ENCODE results near the gene DOK5.

DOK5 gene

DNA sequence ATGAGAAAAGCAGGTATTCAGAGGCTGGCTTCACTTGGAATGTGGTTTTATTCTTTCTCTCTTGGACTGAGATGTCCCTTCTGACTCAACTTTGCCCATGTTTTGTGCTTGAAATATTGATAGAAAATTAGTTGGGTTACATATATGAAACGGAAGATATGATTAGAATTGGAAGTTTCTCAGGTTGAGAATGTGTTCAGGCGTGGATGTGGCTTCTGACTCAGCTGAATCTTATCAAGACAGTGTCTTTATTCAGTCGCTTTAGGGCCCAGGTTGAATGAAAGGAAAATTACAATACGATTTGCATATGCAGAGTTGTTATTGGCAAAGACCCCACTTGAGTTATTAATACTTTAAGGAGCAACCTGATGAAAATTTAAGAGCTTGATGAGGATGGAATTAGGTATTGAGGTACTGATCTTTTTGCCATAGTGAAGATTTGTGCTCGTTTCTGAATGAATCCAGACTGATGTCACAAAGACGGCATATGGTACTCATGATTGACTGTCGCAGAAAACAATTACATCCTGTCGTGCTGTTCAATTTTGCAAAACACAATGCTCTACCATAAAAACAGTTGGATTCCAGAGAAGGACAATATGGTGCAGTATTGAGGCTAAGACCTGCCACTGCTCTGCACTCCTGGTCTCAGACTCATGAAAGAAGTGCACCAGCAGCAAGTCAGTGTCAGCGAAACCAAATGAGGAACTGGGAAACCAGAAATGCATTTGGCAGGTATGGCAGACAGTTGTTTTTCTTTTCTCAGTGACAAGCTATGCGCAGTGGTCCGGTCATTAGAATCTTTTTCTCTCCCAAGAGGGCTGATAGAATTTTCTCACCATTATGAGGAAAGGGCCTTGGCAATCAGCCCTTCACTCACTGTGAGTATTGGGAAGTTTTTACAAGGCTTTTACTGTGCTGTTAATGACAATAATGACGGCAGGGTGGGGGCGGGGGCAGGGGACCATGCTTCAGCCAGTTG is 158.3 kb downstream of the DOK5 start:
- TF ChIP-seq, protein P1, sequence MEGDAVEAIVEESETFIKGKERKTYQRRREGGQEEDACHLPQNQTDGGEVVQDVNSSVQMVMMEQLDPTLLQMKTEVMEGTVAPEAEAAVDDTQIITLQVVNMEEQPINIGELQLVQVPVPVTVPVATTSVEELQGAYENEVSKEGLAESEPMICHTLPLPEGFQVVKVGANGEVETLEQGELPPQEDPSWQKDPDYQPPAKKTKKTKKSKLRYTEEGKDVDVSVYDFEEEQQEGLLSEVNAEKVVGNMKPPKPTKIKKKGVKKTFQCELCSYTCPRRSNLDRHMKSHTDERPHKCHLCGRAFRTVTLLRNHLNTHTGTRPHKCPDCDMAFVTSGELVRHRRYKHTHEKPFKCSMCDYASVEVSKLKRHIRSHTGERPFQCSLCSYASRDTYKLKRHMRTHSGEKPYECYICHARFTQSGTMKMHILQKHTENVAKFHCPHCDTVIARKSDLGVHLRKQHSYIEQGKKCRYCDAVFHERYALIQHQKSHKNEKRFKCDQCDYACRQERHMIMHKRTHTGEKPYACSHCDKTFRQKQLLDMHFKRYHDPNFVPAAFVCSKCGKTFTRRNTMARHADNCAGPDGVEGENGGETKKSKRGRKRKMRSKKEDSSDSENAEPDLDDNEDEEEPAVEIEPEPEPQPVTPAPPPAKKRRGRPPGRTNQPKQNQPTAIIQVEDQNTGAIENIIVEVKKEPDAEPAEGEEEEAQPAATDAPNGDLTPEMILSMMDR (conservative IDR thresholded peaks at IDR 0.05) = no peak
- TF ChIP-seq ZFX (IDR thresholded peaks at IDR 0.05) = no peak

DNA sequence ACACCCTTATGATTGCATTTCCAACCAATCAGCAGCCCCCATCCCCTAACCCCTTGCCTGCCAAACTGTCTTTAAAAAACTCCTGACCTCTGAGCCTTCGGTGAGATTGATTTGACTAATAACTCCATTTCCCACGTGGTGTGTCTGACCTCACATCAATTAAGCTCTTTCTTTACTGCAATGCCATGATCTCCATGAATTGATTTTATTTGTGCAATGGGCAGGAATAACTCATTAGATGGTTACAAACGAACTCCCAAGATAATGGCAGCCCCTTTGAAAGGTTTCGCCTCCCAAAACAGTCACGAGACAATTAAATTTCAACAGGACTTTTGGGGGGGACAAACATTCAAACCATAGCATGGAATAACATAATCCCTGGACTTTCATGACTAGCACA is 161.2 kb downstream of the DOK5 start:
- no peak for TF ChIP-seq ZFX (IDR thresholded peaks at IDR 0.05)
- TF ChIP-seq, protein P1 (conservative IDR thresholded peaks at IDR 0.05) = no peak
- no peak overlapping the region for H3K27ac ChIP-seq

More for the DNA sequence above, 158.3 kb downstream of the DOK5 start:
- H3K27ac ChIP-seq = no peak overlapping the region

DNA sequence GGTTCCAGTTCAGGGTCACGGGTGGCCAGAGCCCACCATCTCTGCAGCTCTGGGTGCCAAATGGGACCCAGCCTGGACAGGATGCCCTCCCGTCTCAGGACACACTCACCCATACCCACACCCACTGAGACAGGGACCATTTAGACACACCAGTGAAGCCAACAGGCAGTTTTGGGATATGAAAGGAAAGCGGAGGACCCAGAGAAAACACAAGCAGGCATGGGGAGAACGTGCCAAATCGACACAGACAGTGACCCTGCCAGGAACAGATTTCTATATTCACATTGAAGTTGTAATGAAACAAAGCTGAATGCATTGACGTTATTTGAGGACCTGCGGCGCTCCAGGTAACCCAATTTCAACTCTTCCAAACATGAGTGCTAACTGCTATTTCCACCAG is 164.5 kb downstream of the DOK5 start:
- H3K27ac ChIP-seq = no peak overlapping the region
- no peak for TF ChIP-seq ZFX (IDR thresholded peaks at IDR 0.05)
- TF ChIP-seq, protein P1 (conservative IDR thresholded peaks at IDR 0.05) = no peak

DNA sequence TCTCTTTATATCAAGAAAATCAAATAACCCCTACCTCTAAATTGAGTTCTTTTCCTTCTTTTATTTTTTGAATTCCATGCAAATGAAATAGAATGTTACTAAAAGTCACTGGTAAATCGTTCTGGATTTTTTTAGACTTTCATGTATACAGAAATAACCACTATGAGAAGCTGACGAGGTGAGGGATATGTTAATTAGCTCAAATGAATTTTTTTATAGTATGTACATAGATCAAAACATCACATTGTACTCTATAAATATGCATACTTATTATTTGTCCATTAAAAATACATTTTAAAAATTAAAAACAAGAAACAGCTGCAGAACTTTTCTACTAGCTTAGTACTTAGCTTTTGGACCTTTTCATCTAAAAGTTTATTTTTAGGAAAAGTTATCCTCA is 165.4 kb downstream of the DOK5 start:
- TF ChIP-seq, protein P1 (conservative IDR thresholded peaks at IDR 0.05) = no peak
- TF ChIP-seq ZFX (IDR thresholded peaks at IDR 0.05) = no peak
- H3K27ac ChIP-seq = no peak overlapping the region

DNA sequence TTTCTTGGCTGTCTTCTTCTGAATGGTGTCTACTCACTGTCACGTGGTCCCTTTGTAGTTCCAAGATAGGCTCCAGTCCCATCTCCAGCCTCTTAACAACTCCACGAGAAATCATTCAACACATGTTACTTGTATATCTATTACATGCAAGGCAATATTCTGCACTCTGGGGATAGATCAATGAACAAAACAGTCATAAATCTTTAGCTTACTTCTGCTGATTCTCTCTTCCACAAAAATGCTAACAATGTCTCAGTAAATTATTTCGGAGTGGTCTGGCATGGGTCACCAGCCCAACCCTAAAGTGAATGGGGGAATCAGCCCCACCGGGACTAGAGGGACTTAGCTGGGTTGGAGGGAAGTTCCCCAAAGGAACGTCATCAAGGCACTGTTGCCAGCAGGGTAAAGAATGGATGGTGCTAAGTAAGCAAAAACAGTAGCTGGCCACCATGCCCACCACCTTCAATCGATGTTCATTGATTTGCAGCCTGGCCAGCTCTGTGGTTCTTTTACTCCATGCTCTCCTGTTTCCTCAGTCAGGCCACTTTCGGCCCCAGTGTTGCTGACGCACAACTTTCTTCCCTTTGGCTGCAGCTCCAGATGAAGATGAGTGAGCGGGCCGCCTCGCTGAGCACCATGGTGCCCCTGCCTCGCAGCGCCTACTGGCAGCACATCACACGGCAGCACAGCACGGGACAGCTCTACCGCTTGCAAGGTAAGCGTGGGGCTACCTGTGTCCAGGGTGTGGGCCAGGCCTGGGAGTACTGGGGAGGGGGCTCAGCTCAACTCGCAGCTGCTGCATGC is 167.7 kb downstream of the DOK5 start:
- TF ChIP-seq, protein P1 (conservative IDR thresholded peaks at IDR 0.05) = no peak
- TF ChIP-seq ZFX (IDR thresholded peaks at IDR 0.05) = no peak
- no peak overlapping the region for H3K27ac ChIP-seq

DNA sequence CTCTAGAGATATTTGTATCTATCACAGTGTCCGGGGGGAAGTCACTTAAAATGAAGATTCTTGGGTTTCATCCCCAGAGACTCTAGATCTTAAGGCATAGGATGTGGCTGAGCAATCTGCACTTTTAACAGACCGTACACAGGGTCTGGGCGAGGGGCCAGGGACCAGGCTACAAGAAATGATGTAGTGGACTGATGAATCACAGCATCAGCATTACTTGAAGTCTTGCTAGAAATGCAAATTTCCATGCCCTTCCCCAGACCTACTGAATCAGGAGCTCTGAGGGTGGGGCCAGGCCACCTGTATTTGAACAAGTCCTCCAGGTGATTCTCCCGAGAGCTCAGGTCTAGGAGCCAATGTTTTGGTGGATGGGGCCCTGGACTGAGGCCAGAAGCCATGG is 168.4 kb downstream of the DOK5 start:
- H3K27ac ChIP-seq = no peak overlapping the region

More for the DNA sequence above, 168.4 kb downstream of the DOK5 start:
- TF ChIP-seq ZFX (IDR thresholded peaks at IDR 0.05) = no peak
- TF ChIP-seq, protein P1 (conservative IDR thresholded peaks at IDR 0.05) = no peak
